HG03460 (cell line): ENCODE data around the gene FBXL15.

Experiments
- ATAC-seq: cut with Tn5 transposase; IDR thresholded peaks from one replicate; pipeline ENCODE4 v1.9.1; 2021; ENCODE audit not compliant: unreplicated experiment

FBXL15 gene

GRCh38 chr10:102420714-102421506, at the start of gene FBXL15:
Gene FBXL15, plus strand, starts transcription at chr10:102420836. Its CDS starts 294 bp downstream, at chr10:102421130.
- peak; percentile 65 for ATAC-seq

DNA sequence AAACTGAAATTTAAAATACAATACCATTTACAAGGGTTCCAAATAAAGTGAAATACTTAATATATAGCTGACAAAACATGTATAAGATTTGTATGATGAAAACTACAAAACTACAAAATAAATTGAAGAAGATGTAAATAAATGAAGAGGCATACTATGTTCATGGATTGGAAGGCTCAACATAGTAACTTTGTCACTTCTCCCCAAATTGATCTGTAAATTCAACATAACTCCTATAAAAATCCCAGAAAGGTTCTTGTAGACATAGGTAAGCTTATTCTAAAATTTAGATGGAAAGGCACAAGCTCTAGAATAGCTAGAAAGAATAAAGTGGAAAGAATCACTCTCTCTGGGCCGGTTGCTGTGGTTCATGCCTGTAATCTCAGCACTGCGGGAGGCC, 49.3 kb upstream of the FBXL15 start:
- no peak for ATAC-seq

DNA sequence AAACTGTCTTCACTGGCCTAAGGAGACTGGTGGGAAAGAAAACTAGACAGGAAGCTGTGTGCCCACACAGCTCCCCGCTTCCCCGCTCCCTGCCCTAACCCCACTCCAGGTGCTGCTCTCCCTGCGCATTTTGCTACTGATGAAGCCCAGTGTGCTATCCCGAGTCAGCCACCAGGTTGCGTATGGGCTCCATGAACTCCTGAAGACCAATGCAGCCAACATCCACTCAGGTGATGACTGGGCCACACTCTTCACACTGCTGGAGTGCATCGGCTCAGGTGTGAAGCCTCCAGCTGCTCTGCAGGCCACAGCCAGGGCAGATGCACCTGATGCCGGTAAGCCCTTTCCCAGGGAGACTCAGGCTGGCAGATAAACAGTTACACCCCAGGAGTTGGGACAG, 45.4 kb upstream of the FBXL15 start:
- ATAC-seq: no peak

DNA sequence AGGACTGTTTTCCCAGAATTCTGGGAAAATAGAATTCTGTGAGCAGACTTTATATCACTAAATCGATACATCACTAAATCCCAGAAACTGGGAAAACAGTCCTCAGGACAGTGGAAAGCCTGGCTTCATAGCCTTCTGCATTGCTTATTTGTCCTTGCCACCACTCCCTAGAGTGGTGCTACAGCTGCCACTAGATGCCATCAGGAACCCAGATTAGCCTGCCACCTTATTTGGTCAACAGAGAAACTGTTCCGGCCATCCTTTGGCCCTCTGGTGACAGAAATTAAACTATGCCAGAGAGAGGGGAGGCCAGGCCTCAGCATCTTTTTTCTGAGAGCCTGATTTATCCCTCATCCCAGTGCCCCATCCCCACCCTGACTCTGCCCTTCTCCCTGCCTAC, 44.8 kb upstream of the FBXL15 start:
- no peak for ATAC-seq

- no peak for ATAC-seq
These were observed 43.7 kb upstream of the FBXL15 start for GRCh38 chr10:102376901-102377300.

DNA sequence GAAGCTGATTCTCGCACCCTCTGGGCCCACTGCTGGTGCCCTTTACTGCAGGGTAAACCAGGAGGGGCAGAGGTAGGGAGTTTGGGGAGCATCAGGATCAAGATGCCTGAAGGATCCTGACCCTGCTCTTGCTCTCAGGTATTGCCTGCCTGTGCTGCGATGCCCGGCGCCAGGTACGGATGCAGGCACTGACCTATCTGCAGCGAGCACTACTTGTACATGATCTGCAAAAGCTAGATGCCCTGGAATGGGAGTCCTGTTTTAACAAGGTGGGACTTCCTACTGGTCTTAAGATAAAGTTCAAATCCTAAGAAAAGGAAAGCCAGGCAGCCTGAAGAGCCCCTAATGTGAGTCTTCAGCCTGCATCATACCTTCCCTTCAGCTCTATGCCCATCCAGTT, 41.3 kb upstream of the FBXL15 start:
- no peak for ATAC-seq

DNA sequence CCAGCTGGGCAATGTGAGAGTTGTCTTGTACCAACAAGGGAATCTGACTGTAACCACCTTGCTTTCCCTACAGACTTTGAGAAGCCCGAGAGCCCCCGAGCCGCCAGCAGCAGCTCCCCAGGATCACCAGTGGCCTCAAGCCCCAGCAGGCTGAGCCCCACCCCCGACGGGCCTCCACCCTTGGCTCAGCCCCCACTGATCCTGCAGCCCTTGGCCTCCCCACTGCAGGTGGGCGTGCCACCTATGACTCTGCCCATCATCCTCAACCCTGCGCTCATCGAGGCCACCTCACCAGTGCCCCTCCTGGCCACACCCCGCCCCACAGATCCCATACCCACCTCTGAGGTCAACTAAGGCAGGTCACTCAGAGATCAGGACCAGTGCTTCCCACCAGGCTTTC, 38.7 kb upstream of the FBXL15 start:
- no peak for ATAC-seq

DNA sequence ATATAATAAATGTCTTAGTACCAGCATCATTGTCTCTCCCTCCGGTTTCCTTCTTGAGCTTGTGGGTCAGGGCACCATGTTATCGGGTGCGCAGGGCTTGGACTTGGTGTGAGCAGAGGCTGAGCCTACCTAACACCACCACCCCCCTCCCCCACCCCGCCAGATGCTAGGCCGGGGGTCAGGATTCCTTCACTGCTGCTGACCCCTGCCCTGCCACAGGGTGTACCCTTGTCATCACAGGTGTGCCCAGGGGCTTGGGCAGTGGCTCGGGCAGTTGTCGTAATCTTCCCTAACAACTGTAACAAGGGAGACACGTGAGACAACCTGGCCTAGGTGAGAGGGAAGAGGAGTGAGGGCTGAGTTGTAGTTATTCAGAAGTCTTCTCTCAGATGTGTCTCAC, 37.8 kb upstream of the FBXL15 start:
- no peak for ATAC-seq

- ATAC-seq: no peak
These were observed 36.6 kb upstream of the FBXL15 start for GRCh38 chr10:102384053-102384452.

- ATAC-seq: no peak
These were observed 35.8 kb upstream of the FBXL15 start for GRCh38 chr10:102384606-102385429.

DNA sequence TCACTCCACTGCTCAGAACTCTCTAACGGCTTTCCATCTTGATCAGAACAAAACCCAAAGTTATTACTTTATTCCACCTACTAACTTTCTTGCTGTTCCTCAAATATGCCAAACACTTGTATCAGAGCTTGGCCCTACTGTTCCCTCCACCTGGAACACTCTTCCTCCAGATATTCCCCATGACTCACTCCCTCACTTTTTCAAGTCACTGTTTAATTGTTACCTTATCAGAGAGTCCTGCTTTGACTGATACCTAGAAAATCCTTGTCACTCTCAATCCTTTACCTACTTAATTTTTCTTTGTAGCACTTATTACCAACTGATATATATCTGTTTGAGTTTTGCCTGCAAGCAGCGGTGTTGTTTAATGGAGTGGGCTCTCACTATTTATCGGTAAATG, 30.7 kb upstream of the FBXL15 start:
- ATAC-seq: no peak

DNA sequence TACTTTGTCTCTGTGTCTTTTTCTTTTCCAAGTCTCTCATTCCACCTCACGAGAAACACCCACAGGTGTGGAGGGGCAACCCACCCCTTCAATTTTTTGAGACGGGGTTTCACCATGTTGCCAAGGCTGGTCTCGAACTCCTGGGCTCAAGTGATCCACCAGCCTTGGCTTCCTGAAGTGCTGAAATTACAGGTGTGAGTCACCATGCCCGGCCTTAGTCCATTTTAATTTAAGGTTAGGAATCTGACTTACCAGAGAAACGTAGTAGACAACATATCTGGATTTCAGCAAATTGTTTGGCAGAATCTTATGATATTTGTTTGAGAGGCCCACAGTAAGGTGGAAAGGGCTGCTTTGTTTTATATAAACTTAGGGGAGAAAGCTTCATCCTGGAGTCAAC, 28.3 kb upstream of the FBXL15 start:
- no peak for ATAC-seq

DNA sequence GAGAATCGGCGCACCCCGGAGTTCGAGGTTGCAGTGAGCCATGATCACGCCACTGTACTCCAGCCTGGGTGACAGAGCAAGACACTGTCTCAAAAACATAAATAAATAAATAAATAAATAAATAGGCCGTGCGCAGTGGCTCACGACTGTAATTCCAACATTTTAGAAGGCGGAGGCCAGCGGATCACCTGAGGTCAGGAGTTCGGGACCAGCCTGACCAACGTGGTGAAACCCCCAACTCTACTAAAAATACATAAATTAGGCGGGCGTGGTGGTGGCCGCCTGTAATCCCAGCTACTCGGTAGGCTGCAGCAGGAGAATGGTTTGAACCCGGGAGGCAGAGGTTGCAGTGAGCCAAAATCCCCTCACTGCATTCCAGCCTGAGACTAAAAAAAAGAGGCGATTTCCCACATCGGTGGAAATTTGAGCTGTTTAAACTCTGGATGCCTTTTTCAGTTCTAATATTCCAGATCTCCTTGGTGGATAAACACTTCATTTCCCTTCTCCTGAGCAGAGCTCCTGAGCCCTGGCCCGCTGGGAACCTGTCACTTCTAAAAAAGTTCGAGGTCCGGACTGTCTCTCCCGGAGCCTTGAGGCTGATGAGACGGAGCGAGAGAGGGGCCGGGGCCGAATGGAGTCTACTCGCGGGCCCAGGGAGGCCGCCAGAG, 27.1 kb upstream of the FBXL15 start:
- ATAC-seq: no peak

DNA sequence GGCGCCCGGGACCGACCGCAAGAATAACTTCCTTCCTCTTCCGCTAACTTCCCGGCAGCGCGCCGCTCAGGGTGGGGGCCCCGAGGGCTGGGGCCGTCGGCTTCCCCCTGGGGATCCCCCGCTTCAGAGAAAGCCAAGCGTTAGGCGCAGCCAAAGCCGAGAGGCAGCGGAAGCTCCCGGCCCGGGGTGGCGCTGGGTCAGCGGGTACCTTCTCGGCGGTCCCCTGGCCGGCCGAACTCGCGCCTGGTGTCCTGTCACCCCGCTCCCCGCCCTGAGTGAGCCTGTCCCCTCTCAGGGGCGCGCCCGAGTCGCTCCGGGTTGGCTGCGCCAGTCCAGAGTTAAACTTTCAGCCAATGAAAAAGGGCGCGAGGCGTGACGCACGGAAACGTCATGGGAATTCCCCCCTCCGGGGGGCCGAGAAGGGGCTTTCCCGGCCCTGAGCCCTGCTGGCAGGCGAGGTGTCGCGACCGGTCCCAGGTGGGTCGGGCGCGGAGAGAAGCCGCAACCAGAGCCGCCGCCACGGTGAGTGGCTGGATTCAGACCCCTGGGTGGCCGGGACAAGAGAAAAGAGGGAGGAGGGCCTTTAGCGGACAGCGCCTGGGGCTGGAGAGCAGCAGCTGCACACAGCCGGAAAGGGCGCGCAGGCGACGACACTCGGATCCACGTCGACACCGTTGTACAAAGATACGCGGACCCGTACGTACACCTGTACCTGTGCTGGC, 26.4 kb upstream of the FBXL15 start:
- peak; percentile 74 for ATAC-seq

DNA sequence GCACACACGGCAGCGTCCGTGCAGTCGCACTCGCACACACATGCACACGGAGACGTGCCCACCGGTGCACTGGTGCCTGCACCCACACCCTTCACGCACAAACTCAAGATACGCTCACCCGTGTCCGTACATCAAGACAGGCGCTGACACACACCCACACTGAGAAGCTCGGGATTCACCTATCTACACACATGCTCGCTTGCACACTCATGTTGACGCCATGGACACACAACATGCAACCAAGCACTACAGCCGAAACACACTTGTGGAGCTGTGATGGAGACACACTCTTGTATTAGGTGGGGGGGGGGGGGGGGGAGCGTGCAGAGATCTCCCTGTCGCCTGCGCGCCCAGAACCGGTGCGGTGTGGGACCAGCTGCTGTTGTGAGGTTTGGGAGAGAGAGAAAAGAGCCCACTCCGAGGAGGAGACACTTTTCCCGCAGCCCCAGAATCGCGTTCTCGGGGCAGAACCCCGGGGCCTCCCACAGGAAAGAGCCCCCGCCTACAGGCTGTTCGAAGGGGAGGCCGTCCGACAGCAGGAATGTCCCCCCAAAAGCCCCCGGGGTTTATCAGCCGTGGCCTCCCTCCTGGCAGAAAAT, 25.7 kb upstream of the FBXL15 start:
- peak; percentile 3 for ATAC-seq

- ATAC-seq: peak; percentile 31
These were observed 25.0 kb upstream of the FBXL15 start, which contains the start of gene NFKB2 for GRCh38 chr10:102395400-102396316. Gene NFKB2, plus strand, starts transcription at chr10:102395705. Its CDS starts 255 bp downstream, at chr10:102395960.

DNA sequence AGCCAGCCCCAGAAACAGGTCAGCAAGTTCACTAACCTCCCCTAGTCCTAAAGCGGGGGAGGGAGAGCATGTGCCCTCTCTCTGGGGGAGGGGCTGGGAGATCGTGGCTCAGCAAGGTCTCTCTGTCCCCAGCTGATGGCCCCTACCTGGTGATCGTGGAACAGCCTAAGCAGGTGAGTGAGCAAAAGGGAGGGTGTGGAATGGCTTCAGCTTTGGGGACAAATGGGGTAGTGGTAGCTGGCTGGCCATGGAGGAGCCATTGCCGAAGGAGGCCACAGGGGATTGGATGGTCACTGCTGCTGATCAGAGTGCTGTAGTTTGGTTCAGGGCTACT, 24.4 kb upstream of the FBXL15 start:
- ATAC-seq: no peak

DNA sequence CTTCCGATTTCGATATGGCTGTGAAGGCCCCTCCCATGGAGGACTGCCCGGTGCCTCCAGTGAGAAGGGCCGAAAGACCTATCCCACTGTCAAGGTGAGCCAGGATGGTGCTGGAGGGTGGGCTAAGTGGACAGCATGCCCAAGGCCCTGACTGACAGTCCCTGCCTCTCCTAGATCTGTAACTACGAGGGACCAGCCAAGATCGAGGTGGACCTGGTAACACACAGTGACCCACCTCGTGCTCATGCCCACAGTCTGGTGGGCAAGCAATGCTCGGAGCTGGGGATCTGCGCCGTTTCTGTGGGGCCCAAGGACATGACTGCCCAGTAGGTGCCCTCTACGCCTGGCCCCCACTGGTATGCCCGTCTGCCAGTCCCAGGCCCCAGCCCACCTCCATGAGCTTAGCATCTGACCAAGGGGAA, 23.9 kb upstream of the FBXL15 start:
- ATAC-seq: no peak
